ENCODE results near the gene OGFOD2. TPM values are rescaled to one million over a fixed set of nuclear protein-coding genes. Genes with fewer than 3 reads are reported as not detected.

Gene OGFOD2
- total RNA-seq, 6 experiments from 2014 or later, result 16.2 to 18.3 (median 17.6) TPM

DNA sequence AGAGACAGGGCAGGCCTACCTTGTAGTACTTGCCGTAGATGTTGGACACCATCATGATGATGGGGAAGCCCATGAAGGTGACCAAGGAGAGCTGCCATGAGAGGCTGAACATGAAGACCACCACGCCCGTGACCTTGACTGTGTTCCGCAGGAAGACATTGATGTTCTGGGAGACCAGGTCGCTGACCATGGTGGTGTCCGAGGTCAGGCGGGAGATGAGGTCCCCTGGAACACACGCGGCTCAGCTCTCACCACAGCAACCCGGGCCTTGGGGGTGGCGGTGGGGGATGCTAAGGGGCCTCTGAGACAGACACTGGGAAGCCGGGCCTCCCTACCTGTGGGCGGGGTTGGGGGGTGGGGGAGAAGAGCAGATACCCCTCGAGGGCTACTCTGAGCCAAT, 26.4 kb upstream of the OGFOD2 start:
- H3K36me3 Mint-ChIP-seq (ENCODE audit: low read depth), result peaks cover 7% of the 10 kb centered on the region; the same call in 1 of the 2 replicates
- no peak for DNase-seq
- H3K9me3 Mint-ChIP-seq, result no peaks in the 10 kb centered on the region
- H3K27ac Mint-ChIP-seq, result no peak overlapping the region
- TF ChIP-seq CTCF (IDR thresholded peaks at IDR 0.05), result no peak
- H3K4me3 Mint-ChIP-seq, result no peak overlapping the region
- peaks cover 52% of the 10 kb centered on the region for H3K4me1 Mint-ChIP-seq (ENCODE audit: low read depth)
- no peaks in the 10 kb centered on the region; the same call in none of the 2 replicates for H3K27me3 Mint-ChIP-seq (ENCODE audit: insufficient read depth)

DNA sequence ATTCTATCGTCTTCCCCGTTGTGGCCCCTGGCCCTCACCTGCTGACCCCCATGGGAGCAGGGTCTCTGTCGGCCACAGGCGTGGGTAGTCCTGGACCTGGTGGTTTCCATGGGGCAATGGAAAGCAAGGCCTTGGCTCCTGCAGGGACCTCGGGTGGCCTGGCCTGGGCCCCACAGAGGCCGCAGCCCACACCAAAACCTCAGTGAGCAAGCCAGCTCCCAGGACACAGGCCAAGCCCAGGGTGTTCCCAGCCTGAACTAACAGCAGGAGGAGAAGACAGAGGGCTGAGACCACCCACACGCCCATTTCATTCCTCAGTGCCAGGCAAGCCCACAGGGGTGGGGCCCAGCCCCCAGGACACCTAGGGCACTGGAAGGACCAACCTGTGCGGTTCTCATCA, 25.6 kb upstream of the OGFOD2 start:
- Mint-ChIP-seq H3K4me1 (ENCODE audit: low read depth) (peaks cover 44% of the 10 kb centered on the region), H3K4me3 (no peak overlapping the region), H3K27ac (no peak overlapping the region), H3K27me3 (ENCODE audit: insufficient read depth) (no peaks in the 10 kb centered on the region; the same call in none of the 2 replicates), H3K36me3 (ENCODE audit: low read depth) (peaks cover 7% of the 10 kb centered on the region; the same call in 1 of the 2 replicates), H3K9me3 (no peaks in the 10 kb centered on the region)
- no peak for DNase-seq
- no peak for TF ChIP-seq CTCF (IDR thresholded peaks at IDR 0.05)

GRCh38 chr12:122949816-122950675, 25.0 kb upstream of the OGFOD2 start:
- no peak overlapping the region for H3K4me3 Mint-ChIP-seq
- no peak for DNase-seq
- H3K36me3 Mint-ChIP-seq (ENCODE audit: low read depth), result peaks cover 7% of the 10 kb centered on the region; the same call in 1 of the 2 replicates
- H3K4me1 Mint-ChIP-seq (ENCODE audit: low read depth), result peaks cover 39% of the 10 kb centered on the region
- H3K27ac Mint-ChIP-seq, result no peak overlapping the region
- no peaks in the 10 kb centered on the region; the same call in none of the 2 replicates for H3K27me3 Mint-ChIP-seq (ENCODE audit: insufficient read depth)
- TF ChIP-seq CTCF (IDR thresholded peaks at IDR 0.05), result no peak
- no peaks in the 10 kb centered on the region for H3K9me3 Mint-ChIP-seq

- peaks cover 7% of the 10 kb centered on the region; the same call in 1 of the 2 replicates for H3K36me3 Mint-ChIP-seq (ENCODE audit: low read depth)
- no peak overlapping the region for H3K4me3 Mint-ChIP-seq
- no peaks in the 10 kb centered on the region; the same call in none of the 2 replicates for H3K27me3 Mint-ChIP-seq (ENCODE audit: insufficient read depth)
- TF ChIP-seq CTCF (IDR thresholded peaks at IDR 0.05), result no peak
- DNase-seq, result peak; percentile 52
- H3K4me1 Mint-ChIP-seq (ENCODE audit: low read depth), result peaks cover 29% of the 10 kb centered on the region
- no peaks in the 10 kb centered on the region for H3K9me3 Mint-ChIP-seq
- H3K27ac Mint-ChIP-seq, result peak overlapping the region; percentile 24; the same call in 1 of the 2 replicates
Observed at GRCh38 chr12:122951406-122951805, 23.6 kb upstream of the OGFOD2 start.

DNA sequence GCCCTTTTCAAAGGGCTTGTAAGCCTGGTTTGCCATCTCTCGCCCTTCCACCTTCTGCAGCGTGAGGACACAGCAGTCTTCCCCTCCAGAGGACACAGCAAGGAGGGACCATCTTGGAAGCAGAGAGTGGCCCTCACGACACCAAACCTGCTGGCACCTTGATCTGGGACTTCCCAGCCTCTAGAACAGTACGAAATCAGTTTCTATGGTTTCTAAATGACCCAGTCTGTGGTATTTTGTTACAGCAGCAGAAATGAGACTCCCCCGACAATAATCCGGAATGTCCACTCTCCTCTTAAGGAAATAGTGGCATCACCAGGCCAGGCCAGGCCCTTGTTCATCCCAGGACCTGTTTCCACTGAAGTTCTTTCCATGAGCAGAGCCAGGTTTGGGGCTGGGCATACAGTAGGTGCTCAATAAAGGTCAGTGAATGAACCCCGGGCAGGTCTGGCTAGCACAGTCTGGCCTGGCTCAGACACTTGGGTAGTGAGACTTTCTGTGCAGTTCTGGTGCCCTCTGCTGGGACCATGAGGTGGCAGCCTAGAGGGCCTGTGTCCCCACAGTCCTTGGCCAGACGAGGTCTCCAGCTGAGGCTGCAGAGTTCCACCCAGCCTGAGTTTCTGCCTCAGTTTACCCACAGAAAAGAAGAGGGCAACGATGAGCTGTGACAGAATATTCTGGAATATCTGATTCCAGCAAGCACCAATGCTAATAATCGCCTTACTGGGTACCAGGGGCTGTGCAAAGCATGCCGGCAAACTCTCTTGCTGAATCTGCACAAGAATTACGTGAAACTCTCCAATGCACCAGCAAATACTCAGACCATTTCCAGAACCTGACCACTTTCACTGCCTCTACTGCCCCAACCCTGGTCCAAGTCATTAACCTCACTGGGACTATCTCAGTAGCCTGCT, 22.8 kb upstream of the OGFOD2 start:
- H3K9me3 Mint-ChIP-seq, result no peaks in the 10 kb centered on the region
- H3K4me1 Mint-ChIP-seq (ENCODE audit: low read depth), result peaks cover 21% of the 10 kb centered on the region
- H3K36me3 Mint-ChIP-seq (ENCODE audit: low read depth), result peaks cover 7% of the 10 kb centered on the region; the same call in 1 of the 2 replicates
- H3K27me3 Mint-ChIP-seq (ENCODE audit: insufficient read depth), result no peaks in the 10 kb centered on the region; the same call in none of the 2 replicates
- no peak overlapping the region for H3K4me3 Mint-ChIP-seq
- TF ChIP-seq CTCF (IDR thresholded peaks at IDR 0.05), result peak; percentile 87
- 0 out of 2 replicates have a peak overlapping the region, but pooled peaks have one; percentile 11 for H3K27ac Mint-ChIP-seq
- DNase-seq, result peak; percentile 64

Measured in HFFc6 (cell line).